Fibroblast of the conjunctiva (primary cell): ENCODE results near the gene PGAP3.

Experiments used
- DNase-seq: peaks from one replicate; pipeline ENCODE4 v3.0.0-alpha.2; 2010; ENCODE audit warnings: low read depth

PGAP3 gene

GRCh38 chr17:39659279-39660010, 28.4 kb downstream of the PGAP3 start:
- no peak for DNase-seq

- no peak for DNase-seq
Measured at GRCh38 chr17:39658760-39659159, 29.1 kb downstream of the PGAP3 start.

GRCh38 chr17:39658346-39658745, 29.5 kb downstream of the PGAP3 start:
- DNase-seq: no peak

- DNase-seq: no peak
Measured at GRCh38 chr17:39655105-39655504, 32.8 kb downstream of the PGAP3 start.

GRCh38 chr17:39653662-39654331, 34.1 kb downstream of the PGAP3 start:
- DNase-seq: peak; percentile 13

- DNase-seq: no peak
Measured at GRCh38 chr17:39653316-39653661, 34.6 kb downstream of the PGAP3 start.

GRCh38 chr17:39652587-39653315, 35.1 kb downstream of the PGAP3 start:
- no peak for DNase-seq

GRCh38 chr17:39651923-39652586, 35.8 kb downstream of the PGAP3 start:
- no peak for DNase-seq

- no peak for DNase-seq
Measured at GRCh38 chr17:39650121-39650579, 37.7 kb downstream of the PGAP3 start.

GRCh38 chr17:39648616-39649366, 39.1 kb downstream of the PGAP3 start:
- no peak for DNase-seq

- no peak for DNase-seq
Measured at GRCh38 chr17:39647256-39647655, 40.6 kb downstream of the PGAP3 start.

GRCh38 chr17:39643271-39643670, 44.6 kb downstream of the PGAP3 start:
- no peak for DNase-seq

GRCh38 chr17:39642291-39643074, 45.4 kb downstream of the PGAP3 start:
- no peak for DNase-seq

GRCh38 chr17:39641883-39642282, 46.0 kb downstream of the PGAP3 start:
- no peak for DNase-seq

GRCh38 chr17:39641097-39641496, 46.8 kb downstream of the PGAP3 start:
- no peak for DNase-seq

- DNase-seq: no peak
Measured at GRCh38 chr17:39640591-39641031, 47.2 kb downstream of the PGAP3 start.

GRCh38 chr17:39639566-39640458, 48.0 kb downstream of the PGAP3 start:
- no peak for DNase-seq

- no peak for DNase-seq
Measured at GRCh38 chr17:39639043-39639442, 48.8 kb downstream of the PGAP3 start.

- no peak for DNase-seq
Measured at GRCh38 chr17:39638317-39638716, 49.5 kb downstream of the PGAP3 start.
